Activated T-cell treated with anti-CD3 and anti-CD28 coated beads for 24 hours (primary cell): ENCODE data around the gene ARL10.
A peak's percentile ranks its signal among the peaks of the same experiment; 100 is the strongest.

Experiments
- DNase-seq: peaks from one replicate; pipeline ENCODE4 v3.0.0-alpha.2; 2020; ENCODE audit warnings: low read depth

ARL10 gene

DNA sequence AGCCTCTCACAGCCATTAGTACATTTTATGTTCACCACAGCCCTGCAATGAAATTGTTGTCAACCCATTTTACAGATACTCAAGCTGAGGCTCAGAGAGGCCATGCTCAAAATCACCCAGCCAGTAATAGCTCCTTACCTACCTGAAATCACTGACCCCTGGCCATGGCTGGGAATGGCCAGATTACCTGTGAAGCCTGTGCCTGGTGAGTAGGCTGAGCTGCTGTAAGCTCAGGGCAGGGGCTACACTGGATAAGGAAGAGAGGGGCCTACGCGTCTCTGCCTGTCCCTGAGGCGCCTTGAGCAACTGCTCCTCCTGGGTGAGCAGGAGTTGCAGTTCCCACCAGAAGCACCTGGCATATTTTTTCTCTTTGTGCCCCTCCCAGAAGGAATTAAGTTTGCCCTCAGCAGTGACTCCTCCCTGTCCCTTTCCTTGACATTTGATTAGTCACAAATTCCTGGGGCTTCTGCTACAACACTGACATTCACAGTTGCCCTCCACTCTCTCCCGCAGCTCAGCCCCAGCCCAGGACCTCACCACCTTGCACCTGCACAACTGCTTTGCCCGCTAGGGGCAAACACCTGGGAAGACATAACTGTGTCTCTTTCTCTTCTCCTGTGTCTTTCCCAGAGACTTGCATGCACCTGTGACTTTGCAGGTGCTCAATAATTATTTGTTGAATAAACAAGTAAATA is 45.3 kb downstream of the ARL10 start:
- no peak for DNase-seq

DNA sequence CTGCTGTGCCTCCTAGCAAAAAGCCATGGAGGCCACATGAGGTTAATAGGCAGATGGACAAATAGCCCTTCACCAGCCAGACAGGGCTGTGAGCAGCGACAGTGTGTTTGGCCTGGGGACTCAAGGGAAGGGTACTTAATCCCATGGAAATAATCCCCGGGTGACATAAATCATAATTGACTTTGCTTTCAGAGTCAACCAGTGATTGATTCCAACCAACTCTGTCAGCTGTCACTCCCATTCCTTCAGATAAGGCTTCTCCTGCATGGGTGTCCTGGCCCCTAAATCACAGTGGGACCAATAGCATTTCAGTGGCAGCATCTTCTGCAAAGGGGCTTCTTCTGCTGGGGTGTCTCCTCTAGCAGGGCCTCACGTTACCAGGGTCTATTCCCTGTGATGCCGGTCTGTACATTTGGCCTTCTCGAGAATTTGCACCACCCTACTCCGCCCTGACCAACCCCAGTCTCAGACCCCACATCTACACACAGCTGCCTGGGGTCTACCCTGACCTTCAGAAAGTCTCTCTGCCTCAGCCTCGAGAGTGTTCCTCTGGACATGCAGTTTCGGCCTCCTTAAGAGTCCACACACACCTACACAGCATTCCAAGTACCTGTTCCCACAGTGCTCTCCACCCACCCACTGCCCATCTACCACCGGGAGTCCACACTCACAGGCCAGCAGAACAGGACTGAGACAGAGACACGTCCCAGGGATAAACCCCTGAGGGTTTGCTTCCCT is 47.4 kb downstream of the ARL10 start:
- no peak for DNase-seq

DNA sequence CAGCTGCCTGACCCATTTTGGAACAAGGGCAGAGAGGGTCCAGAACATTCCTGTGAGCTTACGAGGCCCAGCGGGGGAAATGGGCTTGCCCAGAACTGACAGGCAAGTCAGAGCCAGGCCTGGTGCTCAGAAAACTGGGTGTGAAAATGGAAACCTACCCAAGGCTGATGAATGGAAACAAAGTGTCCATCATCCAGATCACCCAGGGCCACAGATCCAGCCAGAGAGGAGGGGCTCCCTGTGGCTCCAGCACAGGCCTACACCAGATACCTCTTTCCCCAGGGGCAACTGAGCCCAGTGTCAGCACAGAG is 47.9 kb downstream of the ARL10 start:
- DNase-seq = no peak

DNA sequence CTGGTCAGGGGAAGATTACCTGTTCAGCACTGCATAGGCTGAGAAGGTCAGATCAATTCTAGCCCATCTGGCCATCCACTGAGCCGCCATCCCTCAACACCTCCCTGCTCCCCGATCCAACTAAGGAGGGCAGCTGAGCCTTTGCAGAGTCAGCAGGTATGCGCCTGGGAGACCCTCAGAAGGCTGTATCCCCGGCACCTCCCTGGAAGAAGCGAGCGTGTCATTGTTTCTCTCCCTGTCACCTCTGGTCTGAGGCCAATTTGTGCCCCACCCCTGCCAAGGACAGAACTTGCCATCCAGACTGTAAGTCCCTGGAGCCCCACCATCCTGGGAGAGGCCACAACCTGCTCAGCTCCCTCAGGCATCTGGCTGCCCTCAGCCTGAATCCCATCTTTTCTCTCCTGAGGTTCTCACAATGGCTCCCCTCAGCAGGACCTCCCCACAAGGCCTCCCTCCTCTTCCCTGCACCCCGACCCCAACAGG is 48.5 kb downstream of the ARL10 start:
- DNase-seq = no peak

DNA sequence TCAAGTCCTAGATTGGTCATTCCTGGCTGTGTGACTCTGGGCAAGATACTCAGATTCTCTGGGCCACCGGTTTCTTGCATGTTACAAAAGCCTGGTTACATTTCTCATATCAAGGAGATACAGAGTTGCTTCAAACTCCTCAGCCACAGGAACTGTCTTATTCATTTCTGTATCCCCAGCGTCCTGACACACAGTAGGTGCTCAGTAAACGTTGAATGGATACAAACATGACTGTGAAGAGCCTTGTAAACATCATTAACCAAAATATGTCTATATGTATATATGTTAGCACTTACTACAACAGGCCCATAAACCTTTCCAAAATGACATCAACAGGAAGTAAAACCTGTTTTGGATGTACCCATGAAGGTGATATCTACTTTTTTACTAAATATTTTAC is 49.4 kb downstream of the ARL10 start:
- DNase-seq = no peak

DNA sequence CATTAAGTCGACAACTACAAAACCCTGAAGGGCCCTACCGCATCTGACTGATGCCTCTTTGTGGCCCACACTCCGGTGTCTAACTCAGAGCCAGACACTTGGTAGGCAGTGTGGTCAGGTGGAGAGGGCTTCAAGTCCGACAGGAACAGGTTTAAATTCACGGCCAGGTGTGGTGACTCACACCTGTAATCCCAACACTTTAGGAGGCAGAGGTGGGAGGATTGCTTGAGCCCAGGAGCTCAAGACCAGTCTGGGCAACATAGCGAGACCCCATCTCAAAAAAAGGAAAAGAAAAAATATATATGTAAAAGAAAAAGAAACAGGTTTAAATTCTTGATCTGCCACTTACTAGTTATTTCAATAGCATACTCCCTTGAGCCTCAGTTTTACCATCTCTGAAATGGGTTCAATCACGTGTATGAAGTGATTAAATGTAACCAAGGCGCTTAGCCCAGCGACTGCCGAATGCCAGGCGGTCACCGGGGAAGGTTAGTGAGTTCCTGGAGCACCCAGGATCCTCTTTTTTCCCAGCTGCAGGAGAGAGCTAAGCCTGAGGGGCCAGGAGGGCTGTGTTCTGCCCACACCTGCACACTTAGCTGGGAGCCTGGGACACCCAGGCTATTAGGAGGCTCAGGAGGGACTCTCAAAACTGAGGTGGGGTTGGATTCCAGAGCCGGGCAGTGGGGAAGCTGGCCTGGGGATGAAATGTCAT is 50.1 kb downstream of the ARL10 start:
- no peak for DNase-seq

DNA sequence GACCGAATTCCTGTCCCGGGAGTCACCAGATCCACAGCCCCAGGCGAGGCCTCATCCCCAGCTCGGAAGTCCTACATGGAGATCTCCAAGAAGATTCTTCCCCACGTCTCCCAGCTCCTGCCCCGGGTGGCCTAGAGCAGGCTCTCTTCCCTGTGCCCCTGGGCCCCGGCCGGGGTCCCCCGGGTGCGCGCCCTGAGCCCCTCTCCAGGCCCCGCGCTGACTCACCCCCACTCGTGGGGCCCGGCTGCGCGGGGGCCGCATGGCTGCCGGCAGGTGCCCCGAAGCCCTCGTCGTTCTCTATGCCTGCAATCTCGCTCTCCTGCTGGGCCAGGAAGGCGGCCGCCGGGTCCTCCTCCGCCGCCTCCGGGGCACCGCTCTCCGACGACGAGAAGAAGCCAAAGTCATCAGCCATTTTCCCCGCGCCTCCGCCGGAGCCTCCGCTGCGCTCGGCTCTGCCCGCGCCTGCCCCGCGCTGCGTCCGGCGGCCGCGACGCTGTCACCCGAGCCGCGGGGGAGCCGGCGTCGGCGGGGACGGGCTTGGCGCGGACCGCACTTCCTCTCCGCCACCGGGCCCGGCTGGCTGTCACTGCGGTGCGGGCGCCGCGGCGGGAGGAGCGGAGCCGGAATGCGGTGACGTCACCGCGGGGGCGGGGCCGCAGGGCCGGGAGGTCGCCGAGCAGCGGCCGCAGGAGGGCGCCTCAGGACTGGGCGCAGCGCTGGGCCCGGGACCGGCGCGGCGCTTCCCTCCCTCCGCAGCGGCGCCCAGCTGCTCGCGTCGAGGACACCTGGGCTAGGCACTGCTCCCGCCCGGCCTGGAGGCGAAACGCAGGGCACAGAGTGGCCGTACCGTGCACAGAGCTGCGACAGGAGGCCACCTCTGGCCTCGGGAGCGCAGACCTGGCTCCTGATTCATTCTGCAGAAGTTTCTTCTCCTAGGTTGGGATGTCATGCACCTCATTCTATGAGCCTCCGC is 51.0 kb downstream of the ARL10 start, which contains the start of gene CLTB:
Gene CLTB (minus strand): TSS at position 588 of the 973 bp plus-strand sequence. CDS start 176 bp downstream, at position 412.
- peak; percentile 88 for DNase-seq

DNA sequence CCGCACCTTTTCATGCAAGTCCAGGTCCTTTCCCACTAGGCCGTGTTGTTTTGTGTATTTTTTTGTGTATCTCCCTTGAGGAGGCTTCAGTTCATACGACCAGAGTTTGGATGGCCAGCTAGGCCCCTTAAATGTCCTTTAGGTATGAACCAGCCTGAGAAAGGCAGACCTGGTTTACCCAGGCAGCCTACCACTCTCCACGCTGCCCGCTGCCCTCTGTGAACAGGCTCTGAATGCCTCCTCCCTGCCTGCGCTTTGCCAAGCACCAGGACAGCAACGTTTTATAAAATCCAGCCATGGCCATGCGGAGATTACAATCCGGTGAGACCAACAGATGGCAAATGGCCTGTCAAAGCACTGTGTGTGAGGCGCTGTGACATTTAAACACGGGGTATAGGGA is 51.7 kb downstream of the ARL10 start:
- DNase-seq = no peak

DNA sequence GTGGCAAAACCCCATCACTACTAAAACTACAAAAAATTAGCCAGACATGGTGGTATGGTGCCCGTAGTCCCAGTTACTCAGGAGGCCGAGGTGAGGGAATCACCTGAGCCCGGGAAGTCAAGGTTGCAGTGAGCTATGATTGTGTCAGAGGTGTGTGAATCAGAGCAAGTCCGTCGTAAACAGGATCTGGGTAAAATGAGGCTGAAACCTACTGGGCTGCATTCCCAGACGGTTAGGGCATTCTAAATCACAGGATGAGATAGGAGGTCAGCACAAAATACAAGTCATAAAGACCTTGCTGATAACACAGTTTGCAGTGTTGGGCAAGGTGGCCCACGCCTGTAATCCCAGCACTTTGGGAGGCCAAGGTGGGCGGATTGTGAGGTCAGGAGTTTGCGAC is 53.0 kb downstream of the ARL10 start:
- DNase-seq = no peak

DNA sequence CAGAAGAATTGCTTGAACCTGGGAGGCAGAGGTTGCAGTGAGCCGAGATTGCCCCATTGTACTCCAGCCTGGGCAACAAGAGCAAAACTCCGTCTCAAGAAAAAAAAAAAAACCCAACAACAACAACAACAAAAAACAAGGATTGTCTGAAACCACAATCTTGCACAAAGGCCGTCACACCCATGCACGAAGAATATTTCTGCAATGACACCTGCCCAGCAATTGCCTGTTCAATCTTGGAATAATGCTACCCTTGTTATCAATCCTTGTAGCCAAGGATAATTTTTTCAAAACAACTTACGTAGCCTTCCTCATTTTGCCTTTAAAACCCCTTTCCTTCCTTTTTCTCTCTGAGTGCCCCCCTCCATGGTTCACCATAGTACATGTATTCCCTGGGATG is 54.8 kb downstream of the ARL10 start:
- no peak for DNase-seq

DNA sequence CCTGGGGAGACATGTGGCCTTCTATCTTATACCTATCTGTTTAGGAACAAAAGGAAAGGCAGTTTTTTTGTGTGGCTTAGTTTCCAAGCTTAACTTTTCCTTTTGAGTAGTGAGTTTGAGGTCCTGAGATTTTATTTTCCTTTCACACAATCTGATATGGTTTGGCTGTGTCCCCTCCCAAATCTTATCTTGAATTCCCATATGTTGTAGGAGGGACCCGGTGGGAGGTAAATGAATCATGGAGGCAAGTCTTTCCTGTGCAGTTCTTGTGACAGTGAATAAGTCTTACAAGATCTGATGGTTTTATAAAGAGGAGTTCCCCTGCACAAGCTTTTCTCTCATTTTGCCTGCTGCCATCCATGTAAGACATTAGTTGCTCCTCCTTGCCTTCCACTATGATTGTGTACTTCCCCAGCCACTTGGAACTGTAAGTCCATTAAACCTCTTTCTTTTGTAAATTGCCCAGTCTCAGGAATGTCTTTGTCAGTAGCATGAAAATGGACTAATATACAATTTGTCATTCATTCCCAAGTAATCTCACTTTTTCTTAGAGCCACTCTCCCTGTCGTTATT is 55.8 kb downstream of the ARL10 start:
- no peak for DNase-seq

DNA sequence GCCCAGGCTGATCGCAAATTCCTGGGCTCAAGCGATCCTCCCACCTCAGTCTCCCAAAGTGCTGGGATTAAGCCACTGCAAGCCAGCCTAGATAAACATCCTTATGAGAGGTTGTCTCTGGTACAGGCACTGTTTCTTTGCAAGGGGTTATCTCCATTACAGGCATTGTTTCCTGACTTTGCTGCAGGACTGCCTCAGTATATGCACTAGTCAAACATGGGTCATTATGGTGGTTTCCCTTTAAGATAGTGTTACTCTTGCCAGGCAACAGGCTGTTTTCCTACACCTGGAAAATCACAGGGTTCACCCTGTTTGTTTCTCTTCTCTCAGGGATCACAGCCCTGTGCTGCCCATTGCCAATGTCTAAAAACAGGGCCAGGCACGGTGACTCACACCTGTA is 58.9 kb downstream of the ARL10 start:
- DNase-seq = no peak

DNA sequence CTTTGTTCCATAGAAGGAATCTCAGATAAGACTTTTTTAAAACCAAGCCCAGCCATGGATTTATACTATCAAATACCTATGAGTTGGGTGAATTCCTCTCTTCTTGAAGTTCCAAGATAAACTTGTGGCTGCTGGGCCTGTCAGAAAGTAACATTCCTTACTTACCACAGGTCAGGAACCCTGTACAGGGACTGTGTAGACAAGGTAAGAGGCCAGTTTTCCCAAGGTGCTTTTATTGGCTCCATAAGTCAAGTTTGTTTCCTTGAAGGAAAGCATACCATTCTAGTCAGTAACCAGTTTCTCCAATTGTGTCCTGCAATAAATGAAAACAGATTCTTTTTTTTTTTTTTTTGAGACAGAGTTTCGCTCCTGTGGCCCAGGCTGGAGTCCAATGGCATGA is 59.9 kb downstream of the ARL10 start:
- DNase-seq = no peak

DNA sequence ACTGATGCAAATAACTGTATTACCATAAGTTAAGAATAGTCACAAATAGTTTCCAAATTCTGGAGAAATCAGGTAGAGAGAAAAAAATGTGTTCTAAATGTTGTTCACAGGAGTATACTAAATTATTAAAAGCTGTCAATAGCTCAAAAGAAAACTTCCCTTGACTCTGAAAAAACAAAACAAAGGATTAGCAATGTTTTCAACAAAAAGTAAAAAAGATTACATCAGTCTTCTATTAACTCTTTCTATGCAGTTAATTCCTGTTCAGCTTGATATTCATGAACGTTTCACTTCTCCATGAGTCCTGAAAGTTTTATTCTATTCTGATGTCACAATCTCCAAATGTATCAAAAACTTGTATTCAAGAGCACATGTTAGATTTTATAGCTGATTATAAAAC is 60.5 kb downstream of the ARL10 start:
- DNase-seq = no peak

DNA sequence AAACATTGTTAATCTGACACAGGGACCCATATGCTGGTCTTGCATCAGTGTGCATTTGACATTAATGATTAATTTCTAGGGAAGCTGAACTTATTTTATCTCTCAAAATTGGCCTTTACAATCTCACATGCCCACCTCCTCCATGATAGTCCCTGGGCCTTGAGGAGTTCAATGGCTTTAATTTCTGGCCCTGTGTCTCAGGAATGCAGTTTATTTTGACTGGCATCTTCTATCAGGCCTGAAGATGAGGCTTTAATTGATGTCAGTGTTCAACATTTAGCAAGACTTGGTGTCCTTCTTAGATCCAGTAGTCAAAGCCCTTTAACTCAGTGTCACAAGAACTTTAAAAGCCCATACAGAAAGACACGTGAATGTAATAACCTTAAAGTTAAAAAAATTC is 61.6 kb downstream of the ARL10 start:
- DNase-seq = no peak

DNA sequence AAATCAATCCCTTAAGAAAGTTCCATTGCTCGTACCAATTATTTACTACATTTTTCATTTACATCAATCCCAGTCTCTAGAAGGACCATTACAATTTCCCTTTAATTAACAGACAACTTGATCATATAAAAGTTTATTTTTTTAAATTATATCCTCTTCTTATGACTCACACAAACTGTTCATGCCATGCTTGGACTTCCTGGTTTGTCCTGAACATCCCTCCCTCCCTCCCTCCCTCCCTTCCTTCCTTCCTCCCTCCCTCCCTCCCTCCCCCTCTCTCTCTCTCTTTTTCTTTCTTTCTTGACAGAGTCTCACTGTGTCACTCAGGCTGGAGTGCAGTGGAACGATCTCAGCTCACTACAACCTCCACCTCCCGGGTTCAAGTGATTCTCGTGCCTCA is 62.7 kb downstream of the ARL10 start:
- DNase-seq = no peak

DNA sequence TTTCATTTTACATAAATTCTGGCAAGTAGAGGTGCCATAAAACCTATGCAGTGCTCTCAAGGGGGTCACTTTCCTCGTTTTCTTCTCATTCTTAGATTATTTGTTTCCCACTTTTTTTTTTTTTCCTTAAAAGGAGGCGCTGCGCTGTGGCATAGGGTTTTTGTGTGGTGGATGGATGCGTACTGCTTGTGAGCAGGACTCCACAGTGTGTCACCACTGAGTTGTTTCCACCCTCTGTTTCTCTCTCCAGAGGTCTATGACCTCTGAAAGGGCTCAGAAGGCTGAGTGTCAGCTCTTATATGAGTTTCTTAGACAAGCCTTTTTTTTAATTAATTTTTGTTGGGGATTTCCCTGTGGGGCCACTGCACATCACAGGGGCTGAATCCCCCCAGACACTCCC is 64.7 kb downstream of the ARL10 start:
- DNase-seq = no peak
